Measurements from ENCODE around the gene MILR1.
"Not testable (repeated sequence)": the region's sequence is repeated elsewhere in the genome, so short reads cannot be mapped to it uniquely, and the experiment has no call there.

MILR1 gene, protein sequence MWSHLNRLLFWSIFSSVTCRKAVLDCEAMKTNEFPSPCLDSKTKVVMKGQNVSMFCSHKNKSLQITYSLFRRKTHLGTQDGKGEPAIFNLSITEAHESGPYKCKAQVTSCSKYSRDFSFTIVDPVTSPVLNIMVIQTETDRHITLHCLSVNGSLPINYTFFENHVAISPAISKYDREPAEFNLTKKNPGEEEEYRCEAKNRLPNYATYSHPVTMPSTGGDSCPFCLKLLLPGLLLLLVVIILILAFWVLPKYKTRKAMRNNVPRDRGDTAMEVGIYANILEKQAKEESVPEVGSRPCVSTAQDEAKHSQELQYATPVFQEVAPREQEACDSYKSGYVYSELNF

DNA sequence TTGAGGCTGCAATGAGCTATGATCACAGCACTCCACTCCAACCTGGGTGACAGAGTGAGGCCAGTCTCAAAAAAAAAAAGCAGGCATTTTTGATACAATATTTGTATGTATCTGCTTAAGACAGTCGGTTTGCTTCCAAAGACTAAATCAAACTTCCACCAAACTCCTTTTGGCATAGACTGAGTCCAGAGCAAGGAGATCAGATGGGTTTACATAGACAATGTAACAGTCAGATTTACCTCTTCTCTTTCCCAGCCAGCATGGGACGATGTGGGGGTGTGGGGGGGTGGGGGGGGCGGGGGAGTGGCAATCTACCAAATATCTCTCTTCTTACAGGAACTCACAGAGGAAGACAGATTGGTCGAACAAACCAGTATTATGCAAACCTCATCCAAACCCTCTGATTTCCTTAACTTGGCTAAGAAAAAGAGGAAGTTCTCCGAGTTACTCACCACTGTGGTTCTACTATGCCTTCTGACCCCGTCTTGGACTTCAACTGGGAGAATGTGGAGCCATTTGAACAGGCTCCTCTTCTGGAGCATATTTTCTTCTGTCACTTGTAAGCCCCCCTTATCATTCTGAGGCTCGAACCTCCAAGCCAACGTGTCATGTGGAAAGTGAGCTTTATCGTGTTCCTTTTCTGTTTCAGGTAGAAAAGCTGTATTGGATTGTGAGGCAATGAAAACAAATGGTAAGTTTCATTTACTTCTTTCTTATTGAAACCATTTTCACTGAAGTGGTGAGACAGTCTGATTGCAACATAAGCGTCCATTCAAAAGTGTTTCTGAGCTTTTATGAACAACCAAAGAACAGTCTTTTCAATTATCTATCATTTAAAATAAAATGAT lies at the start of gene MILR1:
Gene MILR1, plus strand, starts transcription at position 451 of the 848 bp plus-strand sequence. Its CDS starts 54 bp downstream, at position 505.
- no peak for DNase-seq

DNA sequence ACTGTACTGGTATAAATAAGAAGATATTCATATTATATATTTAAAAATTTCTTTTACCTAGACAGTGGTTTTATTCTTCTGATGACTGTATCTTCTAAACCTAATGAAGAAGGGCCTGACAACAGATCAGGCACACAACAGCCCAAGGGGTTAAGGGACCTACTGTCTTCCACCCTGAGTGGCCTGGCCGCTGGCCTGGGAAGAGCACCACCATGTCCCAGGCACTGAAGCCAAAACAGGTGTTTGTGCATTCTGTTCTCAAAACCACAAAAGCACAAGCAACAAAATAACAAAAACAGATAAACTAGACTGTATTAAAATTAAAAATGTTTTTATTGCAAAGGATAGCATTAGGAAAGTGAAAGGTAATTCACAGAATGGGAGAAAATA lies 49.2 kb upstream of the MILR1 start:
- no peak for DNase-seq

DNA sequence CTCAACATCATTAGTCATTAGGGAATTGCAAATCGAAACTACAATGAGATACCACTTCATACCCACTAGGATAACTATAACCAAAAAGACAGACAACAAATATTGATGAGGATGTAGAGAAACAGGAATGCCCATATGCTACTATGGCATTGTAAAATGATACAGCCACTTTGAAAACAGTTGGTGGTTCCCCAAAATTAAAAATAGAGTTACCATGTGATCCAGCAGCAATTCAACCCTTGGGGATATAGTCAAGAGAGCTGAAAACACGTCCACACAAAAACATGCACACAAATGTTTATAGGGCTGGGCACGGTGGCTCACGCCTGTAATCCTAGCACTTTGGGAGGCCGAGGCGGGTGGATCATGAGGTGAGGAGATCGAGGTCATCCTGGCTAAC lies 48.3 kb upstream of the MILR1 start:
- no peak for DNase-seq

- no peak for DNase-seq
Observed at GRCh38 chr17:64401244-64401860, 47.6 kb upstream of the MILR1 start.

GRCh38 chr17:64401941-64402340 lies 47.0 kb upstream of the MILR1 start:
- DNase-seq, result no peak

DNA sequence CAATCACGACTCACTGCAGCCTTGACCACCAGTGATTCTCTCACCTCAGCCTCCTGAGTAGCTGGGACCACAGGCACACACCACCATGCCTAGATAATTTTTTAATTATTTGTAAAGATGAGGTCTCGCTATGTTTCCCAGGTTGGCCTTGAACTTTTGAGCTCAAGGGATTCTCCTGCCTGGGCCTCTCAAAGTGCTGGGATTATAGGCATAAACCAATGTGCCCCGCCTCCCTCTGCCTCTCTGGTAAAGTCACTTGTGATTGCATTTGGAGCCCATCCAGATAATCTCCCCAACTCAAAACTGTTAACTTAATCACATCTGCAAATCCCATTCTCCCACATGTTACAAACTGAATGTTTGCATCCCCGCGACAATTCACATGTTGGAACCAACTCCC lies 46.4 kb upstream of the MILR1 start:
- no peak for DNase-seq

DNA sequence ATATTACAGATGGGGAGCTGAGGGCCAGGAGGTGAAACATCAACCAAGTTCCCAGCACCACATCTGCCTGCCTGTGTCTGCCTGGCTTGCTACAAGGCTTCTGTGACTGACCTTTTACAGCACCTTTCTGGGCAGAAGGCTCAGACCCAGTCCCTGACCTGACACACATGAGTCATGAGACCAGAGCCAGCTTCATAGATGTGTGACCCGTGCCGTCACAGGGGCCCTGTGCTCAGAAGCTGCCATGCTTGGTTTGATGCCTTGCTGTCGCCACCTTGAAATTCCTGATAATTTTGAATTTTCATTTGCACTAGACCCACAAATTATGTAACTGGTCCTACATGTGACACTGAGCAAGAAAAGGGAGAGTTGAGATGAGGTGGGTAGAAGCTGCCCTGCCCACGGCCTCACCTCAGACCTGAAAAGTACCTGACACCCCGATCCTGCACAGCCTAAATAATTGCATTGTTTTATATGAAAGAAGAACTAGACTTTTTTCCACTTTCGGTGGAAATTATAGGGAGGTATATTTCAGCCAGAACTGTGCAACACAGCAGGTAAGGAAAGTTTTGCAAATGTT lies 44.9 kb upstream of the MILR1 start:
- DNase-seq, result no peak

- no peak for DNase-seq
Observed at GRCh38 chr17:64406321-64407200, 42.4 kb upstream of the MILR1 start.

GRCh38 chr17:64410750-64411490 lies 38.0 kb upstream of the MILR1 start:
- DNase-seq, result no peak

DNA sequence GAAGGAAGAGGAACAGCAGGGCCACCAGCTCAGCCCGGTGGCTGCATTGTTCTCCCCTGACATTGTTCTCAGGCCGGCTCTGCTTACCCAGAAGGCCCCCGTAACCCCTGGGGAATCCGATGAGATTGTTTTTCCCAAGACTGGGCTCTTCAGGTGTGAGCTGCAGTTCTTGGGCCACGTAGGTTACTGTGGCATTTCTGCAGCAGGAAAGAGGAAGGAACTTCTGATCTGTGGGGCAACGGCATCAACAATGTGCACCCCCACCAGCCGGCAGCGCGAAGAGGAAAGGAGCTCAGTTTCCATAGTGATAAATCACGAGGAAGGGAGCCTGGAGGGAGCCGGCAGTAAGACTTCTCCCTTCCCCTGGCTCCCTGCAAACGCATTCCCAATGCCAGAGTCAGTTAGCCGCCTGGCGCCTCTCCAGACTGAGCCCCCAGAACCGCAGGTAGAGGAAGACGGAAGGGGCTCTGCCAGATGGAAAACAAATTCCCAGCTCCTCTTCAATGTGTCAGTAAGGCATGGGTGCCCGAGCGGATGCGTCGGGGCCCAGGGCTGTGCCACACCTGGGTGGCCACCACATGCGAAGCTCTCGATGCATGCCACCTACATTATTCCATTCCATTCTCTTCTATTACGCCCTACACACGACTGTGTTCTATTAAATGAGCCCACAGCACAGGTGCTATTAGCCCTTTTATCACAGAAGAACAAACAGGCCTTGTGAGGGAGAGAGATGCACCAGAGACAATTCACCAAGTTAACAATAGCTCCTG lies 36.7 kb upstream of the MILR1 start:
- DNase-seq, result no peak

GRCh38 chr17:64412944-64413381 lies 36.0 kb upstream of the MILR1 start:
- DNase-seq, result no peak

- DNase-seq, result no peak
Observed at GRCh38 chr17:64413513-64413912, 35.4 kb upstream of the MILR1 start.

DNA sequence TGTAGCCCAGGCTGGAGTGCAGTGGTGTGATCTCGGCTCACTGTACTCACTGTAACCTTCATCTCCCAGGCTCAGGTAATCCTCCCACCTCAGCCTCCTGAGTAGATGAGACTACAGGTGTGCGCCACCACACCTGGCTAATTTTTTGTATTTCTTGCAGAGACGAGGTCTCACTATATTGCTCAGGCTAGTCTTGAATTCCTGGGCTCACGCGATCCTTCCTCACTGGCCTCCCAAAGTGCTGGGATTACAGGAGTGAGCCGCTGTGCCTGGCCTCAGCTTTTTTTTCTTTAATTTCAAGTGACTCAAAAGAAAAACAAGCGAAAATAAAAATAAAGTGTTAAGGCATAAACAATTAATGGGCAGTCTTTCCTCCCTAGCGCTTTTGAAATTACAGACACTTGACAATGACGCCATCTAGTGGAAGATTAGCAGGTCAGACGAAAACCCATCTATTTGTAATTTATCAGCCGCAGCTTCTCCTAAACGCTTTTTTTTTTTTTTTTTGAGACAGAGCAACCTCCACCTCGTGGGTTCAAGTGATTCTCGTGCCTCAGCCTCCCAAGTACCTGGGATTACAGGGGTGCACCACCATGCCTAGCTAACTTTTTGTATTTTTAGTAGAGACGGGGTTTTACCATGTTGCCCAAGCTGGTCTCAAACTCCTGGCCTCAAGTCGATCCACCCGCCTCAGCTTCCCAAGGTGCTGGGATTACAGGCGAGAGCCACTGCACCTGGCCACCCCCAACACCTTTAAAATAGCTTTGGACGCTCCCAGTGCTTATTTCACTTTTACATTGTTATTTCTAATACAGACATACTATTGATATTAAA lies 30.2 kb upstream of the MILR1 start:
- DNase-seq, result no peak

- DNase-seq, result peak; percentile 29
Observed at GRCh38 chr17:64420143-64420670, 28.7 kb upstream of the MILR1 start.

DNA sequence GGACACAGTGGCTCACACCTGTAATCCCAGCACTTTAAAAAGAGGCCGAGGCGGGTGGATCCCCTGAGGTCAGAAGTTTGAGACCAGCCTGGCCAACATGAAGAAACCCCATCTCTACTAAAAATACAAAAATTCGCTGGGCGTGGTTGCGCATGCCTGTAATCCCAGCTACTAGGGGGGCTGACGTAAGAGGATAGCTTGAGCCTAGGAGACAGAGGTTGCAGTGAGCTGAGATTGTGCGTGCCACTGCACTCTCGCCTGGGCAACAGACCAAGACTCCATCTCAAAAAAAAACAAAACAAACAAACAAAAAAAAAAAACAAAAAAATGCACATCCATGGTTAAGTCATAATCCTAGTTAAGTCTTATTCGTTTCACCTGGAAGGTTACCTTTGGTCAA lies 26.8 kb upstream of the MILR1 start:
- not testable (repeated sequence) for DNase-seq

GRCh38 chr17:64423881-64424280 lies 25.0 kb upstream of the MILR1 start:
- no peak for DNase-seq

GRCh38 chr17:64424324-64424849 lies 24.5 kb upstream of the MILR1 start:
- no peak for DNase-seq

- no peak for DNase-seq
Observed at GRCh38 chr17:64425191-64425590, 23.7 kb upstream of the MILR1 start.

DNA sequence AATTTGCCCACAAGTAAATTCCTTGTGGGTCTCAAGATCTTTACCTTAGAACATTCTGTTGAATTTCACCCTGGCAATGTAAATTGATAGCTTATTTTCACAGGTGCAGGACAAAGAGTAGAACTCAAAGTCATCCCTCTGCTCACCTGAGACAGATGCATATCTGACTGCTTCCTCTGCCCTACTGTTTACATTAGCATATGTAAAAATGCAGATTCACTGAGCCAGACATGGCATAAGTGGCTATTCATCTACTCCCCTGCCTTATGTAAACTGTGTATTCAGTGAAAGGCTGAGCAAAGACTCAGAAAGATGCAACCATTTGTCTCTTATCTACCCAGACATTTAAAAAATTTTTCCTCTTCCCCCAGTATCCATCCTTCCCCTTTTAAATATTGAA lies 22.3 kb upstream of the MILR1 start:
- no peak for DNase-seq

Measured in activated gamma-delta T cell treated with Interleukin-2 at 50 U/mL for 16 hours (primary cell).